Activated CD4-positive, alpha-beta T cell treated with anti-CD3 and anti-CD28 coated beads, Interleukin-10, Interleukin-2, amounts not matched to agents 100 ng/mL and 50 ng/mL, durations not matched to agents 16 hours and 8 hours (primary cell): ENCODE data around the gene ERMARD.

Experiments
- DNase-seq: peaks from one replicate; pipeline ENCODE4 v3.0.0-alpha.2; 2020

Gene ERMARD

DNA sequence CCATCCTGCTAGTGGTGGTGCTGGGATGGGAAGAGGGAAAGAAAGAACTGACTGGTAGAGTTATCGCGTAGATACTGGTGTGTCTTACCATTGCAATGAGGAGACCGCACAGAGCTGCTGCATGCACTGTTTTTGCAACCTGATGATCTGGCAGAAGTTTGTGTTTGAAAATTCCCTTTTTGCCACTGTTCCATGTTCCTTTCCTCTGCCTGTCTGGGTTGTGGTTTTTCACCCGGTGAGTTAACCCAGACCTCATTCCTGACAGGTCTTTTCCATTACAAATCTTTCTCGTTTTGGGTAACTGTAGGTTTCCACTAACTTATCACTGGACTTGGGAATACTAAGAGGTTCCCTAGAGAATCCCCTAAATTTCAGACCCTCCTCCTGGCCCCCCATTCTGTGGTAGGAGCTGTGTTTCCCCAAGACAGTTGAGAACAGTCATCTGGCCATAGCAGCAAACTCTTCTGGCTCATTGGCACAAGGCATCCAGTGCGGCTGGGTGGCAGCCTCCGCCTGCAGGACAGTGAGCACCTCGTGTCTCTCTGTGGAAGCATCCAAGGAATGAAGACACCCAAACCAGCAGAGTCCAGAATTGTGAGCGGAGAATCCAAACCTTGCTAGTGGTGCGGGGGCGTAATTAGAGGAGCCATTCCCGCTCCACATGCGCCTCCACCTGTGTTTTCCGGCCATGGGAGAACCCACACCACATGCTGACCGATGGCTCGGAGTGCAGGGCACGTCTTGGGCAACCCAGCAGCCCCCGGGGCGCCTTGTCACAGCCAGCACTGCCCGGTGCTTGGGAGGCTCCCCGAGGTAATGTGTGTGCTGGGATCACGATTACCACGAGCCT, 32.8 kb downstream of the ERMARD start:
- DNase-seq, result no peak

DNA sequence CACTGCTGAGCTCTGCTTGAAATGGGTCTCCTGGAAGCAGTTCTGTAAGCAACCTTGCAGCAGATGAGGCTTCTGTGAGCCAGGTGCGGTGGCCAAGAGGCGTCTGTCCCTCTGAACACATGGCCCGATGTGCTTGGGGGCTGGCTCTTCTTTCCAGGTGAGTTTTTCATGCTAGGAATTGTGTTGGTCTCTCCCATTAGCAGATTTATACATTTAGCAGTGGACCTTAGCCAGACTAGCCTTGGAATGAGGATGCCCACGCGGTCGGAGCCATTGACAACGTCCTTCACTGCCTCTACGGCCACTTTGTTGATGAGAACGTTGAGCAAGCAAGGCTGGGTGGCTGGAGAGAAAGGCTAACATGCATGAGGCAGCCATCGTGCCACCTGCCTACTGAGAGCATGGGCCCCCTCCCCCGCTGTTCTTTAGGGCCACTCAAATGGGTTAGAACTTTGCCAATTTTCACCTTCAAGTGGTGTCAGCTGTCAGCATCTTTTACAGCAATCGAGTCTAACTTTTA, 33.5 kb downstream of the ERMARD start:
- DNase-seq, result no peak

DNA sequence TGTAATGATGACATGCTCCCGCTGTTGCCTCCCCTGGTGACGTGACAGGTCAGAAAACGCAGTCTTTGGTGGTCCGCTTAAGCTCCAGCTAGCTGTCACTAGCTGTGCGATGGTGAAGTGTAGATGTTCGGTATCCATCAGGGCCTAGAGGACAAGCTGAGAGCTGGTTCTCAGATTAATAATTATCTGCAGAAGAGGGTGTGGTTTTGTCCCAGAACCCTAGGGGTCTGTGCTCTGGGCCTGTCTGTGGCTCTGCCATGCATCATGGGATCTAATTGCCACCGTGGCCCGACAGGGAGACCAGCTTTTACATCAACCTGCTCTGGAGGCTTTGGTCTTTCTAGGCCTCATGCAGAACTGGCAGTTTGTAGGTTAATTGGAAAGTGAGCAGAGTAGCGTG, 34.1 kb downstream of the ERMARD start:
- DNase-seq, result no peak

GRCh38 chr6:169786349-169786748, 34.9 kb downstream of the ERMARD start:
- no peak for DNase-seq

DNA sequence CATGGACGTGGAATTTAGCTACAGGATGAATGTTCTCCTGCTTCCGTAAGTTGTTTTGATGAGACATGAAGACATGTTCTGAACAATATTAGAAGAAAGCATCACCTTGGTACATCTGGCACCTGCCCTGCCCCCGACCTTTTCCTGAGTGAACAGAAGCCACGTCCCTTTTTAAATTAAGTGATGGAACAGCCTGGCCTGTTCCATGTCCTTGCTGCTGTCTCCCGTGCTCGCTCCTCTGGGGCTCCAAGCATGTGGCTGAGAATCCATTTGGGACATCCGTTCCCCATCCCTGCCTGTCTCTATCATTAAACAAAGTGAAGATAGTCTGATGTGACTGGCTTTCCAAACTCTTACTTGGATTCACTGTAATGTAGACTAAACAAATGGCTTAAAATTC, 36.4 kb downstream of the ERMARD start:
- DNase-seq, result no peak

GRCh38 chr6:169788809-169789145, 37.4 kb downstream of the ERMARD start:
- DNase-seq, result no peak

DNA sequence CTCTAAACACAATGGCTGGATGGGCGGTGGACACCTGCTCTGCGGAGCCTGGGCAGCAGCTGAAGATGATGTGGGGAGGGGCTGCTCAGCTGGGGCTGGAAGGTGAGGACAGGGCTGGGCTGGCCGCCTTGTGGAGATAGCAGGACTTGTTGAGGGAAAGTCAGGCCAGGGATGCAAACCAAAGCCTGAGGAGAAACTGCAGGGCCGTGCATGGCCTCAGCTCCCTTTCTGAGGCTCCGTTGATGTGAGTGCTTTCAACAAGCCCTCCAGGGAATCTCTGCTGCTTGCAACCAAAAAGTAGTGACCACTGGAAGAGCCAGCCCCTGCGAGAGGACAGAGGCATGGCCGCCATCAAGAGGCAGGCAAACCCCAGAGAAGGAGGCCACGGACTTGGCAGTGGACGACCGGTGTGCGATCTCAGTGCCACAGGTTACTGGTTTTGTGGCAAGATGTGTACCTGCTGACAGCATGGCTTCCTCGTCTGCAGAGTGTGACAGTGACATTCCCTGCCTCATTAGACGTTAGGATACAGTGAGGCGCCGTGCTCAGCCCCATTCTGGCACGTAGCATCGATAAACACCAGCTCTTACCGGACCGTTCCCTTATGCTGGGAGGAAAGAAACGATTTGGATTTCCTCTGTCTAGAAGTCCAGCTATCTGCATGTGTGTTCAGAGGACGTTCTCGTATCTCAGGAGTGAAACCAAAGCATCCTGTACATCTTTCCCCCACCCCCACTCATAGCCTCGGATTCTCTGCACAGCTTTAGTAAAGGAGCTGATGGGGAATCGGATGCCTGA, 37.9 kb downstream of the ERMARD start:
- DNase-seq, result no peak

GRCh38 chr6:169789944-169790927, 38.8 kb downstream of the ERMARD start:
- DNase-seq, result peak; percentile 81

DNA sequence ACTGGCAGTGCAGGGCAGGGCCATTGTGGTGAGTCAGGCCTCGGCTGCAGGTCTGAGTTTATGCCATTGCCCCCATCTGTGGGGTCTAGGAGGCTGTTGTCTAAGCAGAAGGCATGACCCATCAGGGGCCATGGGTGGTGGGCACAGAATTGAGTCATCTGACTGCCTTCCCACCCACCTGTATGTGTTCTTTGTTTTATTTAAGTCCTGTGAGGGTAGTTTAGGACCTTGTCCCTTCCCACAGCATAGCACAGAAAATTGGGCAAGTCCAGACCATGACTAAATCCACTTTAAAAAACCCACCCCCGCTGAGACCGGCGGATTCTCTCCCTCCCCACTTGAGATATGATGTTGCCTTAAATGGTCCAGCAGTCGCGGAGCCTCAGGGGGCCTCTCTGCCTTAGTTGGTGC, 40.3 kb downstream of the ERMARD start:
- no peak for DNase-seq

- DNase-seq, result no peak
These were observed 41.0 kb downstream of the ERMARD start for GRCh38 chr6:169792306-169793015.

DNA sequence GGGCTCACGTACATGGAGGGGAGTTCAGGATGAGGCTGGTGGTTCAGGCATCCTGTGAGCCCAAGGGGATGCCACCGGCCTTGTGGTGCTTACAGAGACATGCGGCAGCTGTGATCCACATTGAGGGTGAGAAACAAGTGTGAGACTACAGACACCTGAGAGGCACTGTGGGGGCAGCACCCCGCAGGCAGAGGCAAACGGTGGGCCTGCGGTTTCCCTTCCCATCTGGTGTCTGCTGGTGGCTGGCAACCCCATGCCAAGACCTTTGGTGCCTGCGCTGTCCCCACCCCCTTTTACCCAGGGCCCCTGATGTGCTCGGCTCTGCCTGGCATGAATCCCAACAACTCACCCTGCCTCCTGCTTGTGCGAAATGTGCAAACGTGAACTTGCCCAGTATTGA, 42.0 kb downstream of the ERMARD start:
- no peak for DNase-seq

DNA sequence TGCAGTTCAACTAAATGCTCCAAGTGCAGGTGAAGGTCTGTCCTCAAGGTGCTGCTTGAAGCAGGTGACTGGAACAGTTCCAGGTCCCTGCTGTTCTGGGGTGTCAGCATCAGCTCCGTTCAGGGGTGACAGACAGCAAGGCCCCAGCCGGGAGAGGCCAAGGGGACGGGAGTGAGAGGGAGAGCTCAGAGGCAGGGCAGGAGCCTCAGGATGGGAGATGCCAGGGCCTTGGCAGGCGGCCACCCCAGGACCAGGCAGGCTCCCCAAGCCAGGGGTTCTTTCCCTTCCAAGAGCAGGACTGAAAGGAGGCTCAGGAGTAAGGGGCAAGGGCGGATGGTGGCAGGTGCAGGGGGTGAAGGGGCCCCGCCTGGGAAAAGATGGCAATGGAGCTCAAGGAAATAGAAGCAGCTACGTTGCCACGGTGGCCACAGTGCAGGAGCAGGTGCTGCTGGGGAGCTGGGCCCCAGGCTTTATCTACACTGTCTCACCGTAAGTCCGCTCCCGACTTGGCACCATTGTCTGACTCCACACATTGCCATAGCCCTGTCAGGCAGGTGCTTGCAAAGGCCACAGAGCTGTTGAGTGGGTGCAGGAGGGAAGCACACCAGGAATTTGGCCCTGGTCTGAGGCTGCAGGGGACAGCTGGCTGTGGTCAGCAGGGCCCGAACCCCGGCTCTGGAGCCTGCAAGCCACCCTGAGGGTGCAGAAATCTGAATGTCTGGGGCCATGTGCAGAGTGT, 43.1 kb downstream of the ERMARD start:
- no peak for DNase-seq

GRCh38 chr6:169795196-169795595, 43.8 kb downstream of the ERMARD start:
- no peak for DNase-seq

DNA sequence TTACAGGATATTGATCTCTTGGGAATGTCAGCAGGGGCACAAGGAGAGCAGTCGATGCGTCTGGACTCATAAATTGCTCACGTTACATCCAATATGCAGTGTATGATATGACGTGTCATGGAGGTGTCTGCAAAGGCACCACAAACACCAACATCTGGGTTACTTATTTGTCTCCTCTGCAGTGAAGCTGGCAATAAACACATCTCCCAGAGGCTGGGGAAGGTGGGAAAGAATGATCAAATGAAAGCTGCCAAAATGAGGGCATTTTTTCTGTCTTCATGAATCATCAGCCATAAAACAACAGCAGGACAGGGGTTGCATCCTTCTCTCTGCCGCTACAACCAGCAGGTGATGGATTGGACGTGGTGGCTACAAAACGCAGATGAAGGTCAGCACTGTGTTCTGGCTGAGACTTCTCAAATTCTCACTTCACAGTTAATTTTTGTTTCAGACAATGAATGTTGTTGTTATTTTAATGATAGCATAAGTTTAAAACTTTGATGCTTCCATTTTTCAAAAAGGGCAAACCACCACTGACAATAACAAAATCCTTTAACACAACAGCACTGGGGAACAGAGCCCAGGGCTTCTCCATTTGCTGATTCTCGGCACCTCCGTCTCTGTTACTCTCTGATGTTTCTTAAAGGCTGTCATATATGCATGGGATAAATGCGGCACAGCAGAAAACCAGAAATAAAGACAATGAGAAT, 47.5 kb downstream of the ERMARD start:
- no peak for DNase-seq

GRCh38 chr6:169799474-169799926, 48.1 kb downstream of the ERMARD start:
- no peak for DNase-seq

- no peak for DNase-seq
These were observed 48.8 kb downstream of the ERMARD start for GRCh38 chr6:169800116-169800667.

GRCh38 chr6:169800668-169801395, 49.4 kb downstream of the ERMARD start:
- no peak for DNase-seq

GRCh38 chr6:169801396-169802160, 50.2 kb downstream of the ERMARD start:
- DNase-seq, result no peak

DNA sequence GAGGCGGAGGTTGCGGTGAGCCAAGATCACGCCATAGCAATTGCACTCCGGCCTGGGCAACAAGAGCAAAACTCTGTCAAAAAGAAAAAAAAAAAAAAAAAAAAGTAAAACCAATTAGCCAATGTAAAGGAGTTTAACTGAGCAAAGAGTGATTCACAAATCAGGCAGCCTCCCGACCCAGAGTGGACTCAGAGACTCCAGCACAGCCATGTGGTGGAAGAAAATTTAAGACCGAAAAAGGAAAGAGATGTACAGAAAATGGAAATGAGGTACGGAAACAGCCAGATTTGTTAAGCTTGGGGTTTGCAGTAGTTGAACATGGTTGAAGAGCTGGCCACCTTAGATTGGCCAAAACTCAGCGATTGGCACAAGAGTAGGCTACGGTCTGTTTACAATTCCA, 51.4 kb downstream of the ERMARD start:
- no peak for DNase-seq
